K562 (cell line): ENCODE data around the gene COL4A1. TPM values are rescaled to one million over a fixed set of nuclear protein-coding genes. Genes with fewer than 3 reads are reported as not detected.

ENCODE experiments used
- ATAC-seq: fragments of 200-7000 bp; cut with Tn5 transposase; 3 replicates; pipeline ENCODE4 v1.9.1; 2020; ENCODE audit warnings: moderate library complexity
- BruUV-seq: library from RNA; stranded (reverse); fragments of 400-500 nt; replicated peaks from 2 replicates; lab custom pipeline; 2021; lab: Mats Ljungman, UMichigan
- CTCF ChIA-PET: fragments of 300-600 bp; formaldehyde crosslinking; extraction: SDS; loops from one replicate; lab custom pipeline; 2021; ENCODE audit warnings: low intra/inter-chr PET ratio; lab: Yijun Ruan, JAX
- POLR2A ChIA-PET: fragments of 300-600, 350-650 bp; sonication (Branson Sonifier 250); formaldehyde crosslinking; extraction: SDS; loops from one replicate; lab custom pipeline; 2021; ENCODE audit warnings: antibody characterized with exemption, inconsistent platforms; lab: Yijun Ruan, JAX
- DNase-seq, 4 experiments: peaks; one replicate each; pipeline versions ENCODE4 v3.0.0 to v3.0.0-alpha.2; 2011 to 2018; ENCODE audit warnings: low spot score in 3 of 4, mixed read lengths in 3 of 4; ENCODE audit errors: extremely low read depth in 1 of 4
- FAIRE-seq: peaks from 2 replicates; lab custom pipeline; 2011; peaks lifted over from hg19 to GRCh38; lab: Jason Lieb, UNC
- H2AFZ ChIP-seq: 2 replicates; pipeline ENCODE4 v1.6.0; 2011; ENCODE audit warnings: low read depth, low read length, control low read depth, inconsistent platforms
- H3K27ac ChIP-seq: fragments of 200-600 bp; 3 replicates; pipeline ENCODE4 v1.8.0; 2011; ENCODE audit warnings: low read depth, mild to moderate bottlenecking, control low read depth, inconsistent platforms, low read length, moderate library complexity, mixed read lengths; ENCODE audit errors: extremely low read depth
- H3K27me3 ChIP-seq, 2 experiments: fragments of 300-600 bp in 1 of 2; 2 replicates in 1 of 2; 3 replicates in 1 of 2; pipeline versions ENCODE4 v1.6.0 to v1.8.0; 2011; ENCODE audit warnings: inconsistent platforms in 2 of 2, low read length in 2 of 2, mild to moderate bottlenecking in 1 of 2, mixed read lengths in 1 of 2, moderate library complexity in 1 of 2; ENCODE audit not compliant: control insufficient read depth in 2 of 2, insufficient read depth in 2 of 2
- H3K36me3 ChIP-seq: fragments of 300-600 bp; 3 replicates; pipeline ENCODE4 v1.8.0; 2011; ENCODE audit warnings: mild to moderate bottlenecking, low read length, inconsistent platforms; ENCODE audit not compliant: control insufficient read depth, insufficient read depth
- H3K4me1 ChIP-seq, 2 experiments: fragments of 200-600 bp in 1 of 2; replicated peaks in 1 of 2; 2 replicates in 1 of 2; 3 replicates in 1 of 2; pipeline versions ENCODE4 v1.5.1 to v1.8.0; 2011; ENCODE audit warnings: inconsistent platforms in 2 of 2, low read length in 2 of 2, mild to moderate bottlenecking in 1 of 2, mixed read lengths in 1 of 2, moderate library complexity in 1 of 2; ENCODE audit not compliant: control insufficient read depth in 2 of 2, insufficient read depth in 2 of 2
- H3K4me2 ChIP-seq: 2 replicates; pipeline ENCODE4 v1.6.1; 2011; ENCODE audit warnings: low read length, control low read depth, inconsistent platforms, mixed read lengths; ENCODE audit not compliant: insufficient read depth
- H3K4me3 ChIP-seq: fragments of 200-600 bp; sonication (generic), shearing (Covaris generic); 2 replicates; pipeline ENCODE4 v1.5.1; 2016; ENCODE audit warnings: control low read depth, inconsistent platforms
- H3K79me2 ChIP-seq: fragments of 200-600 bp; 3 replicates; pipeline ENCODE4 v1.8.0; 2011; ENCODE audit warnings: low read length, inconsistent platforms; ENCODE audit not compliant: control insufficient read depth, insufficient read depth
- H3K9ac ChIP-seq, 2 experiments: 2 replicates each; pipeline versions ENCODE4 v1.6.0 to v1.6.1; 2011; ENCODE audit warnings: low read depth in 2 of 2, low read length in 2 of 2, control low read depth in 1 of 2, inconsistent platforms in 1 of 2, mild to moderate bottlenecking in 1 of 2, mixed read lengths in 1 of 2; ENCODE audit not compliant: insufficient read depth in 1 of 2
- H3K9me1 ChIP-seq: one replicate; pipeline ENCODE4 v1.6.0; 2011; ENCODE audit warnings: inconsistent platforms, mild to moderate bottlenecking, low read length, moderate library complexity; ENCODE audit not compliant: control insufficient read depth, insufficient read depth
- H3K9me3 ChIP-seq: replicated peaks from 2 replicates; pipeline ENCODE4 v1.5.1; 2011; ENCODE audit warnings: low read depth, low read length, inconsistent platforms; ENCODE audit not compliant: control insufficient read depth, insufficient read depth
- H4K20me1 ChIP-seq: replicated peaks from 2 replicates; pipeline ENCODE4 v1.6.1; 2011; ENCODE audit warnings: low read length, inconsistent platforms, mixed read lengths; ENCODE audit not compliant: control insufficient read depth, insufficient read depth
- DACH1 ChIP-seq: fragments of 450-650 bp; IDR thresholded peaks from 2 replicates; pipeline ENCODE4 v1.6.1; 2018; ENCODE audit not compliant: partially characterized antibody
- FUS ChIP-seq: fragments of 200-400 bp; formaldehyde crosslinking; optimal IDR thresholded peaks from 2 replicates; pipeline ENCODE3; 2017; ENCODE audit warnings: low read depth, low read length
- HNRNPL ChIP-seq: fragments of 200-400 bp; formaldehyde crosslinking; IDR thresholded peaks from 2 replicates; pipeline ENCODE4 v1.6.1; 2017; ENCODE audit warnings: low read depth, mild to moderate bottlenecking, low read length
- NCOR1 ChIP-seq: fragments of 450-650 bp; IDR thresholded peaks from 2 replicates; pipeline ENCODE4 v1.6.1; 2016; ENCODE audit warnings: mild to moderate bottlenecking, moderate library complexity
- PRPF4 ChIP-seq: fragments of 200-400 bp; formaldehyde crosslinking; IDR thresholded peaks from one replicate; pipeline ENCODE4 v1.6.1; 2017; ENCODE audit warnings: low read length, low read depth, mild to moderate bottlenecking; ENCODE audit not compliant: insufficient read depth, poor library complexity, severe bottlenecking
- RFX7 ChIP-seq: fragments of 250-450 bp; sonication (Bioruptor Pico); IDR thresholded peaks from 2 replicates; pipeline ENCODE4 v1.5.1; 2021; ENCODE audit warnings: mild to moderate bottlenecking
- ZBED1 ChIP-seq: IDR thresholded peaks from 2 replicates; pipeline ENCODE4 v1.6.1; 2014
- ZBTB8A ChIP-seq: fragments of 450-650 bp; IDR thresholded peaks from 2 replicates; pipeline ENCODE4 v1.6.1; 2018; ENCODE audit warnings: mild to moderate bottlenecking, moderate library complexity; ENCODE audit not compliant: partially characterized antibody
- WGBS: fragments of 100-300 bp; shearing (Covaris generic); methylation state at CpG from one replicate; pipeline ENCODE4 v1.1.6; 2016; ENCODE audit warnings: low coverage, mixed read lengths; ENCODE audit not compliant: insufficient coverage; ENCODE audit errors: missing lambda C conversion rate; 5-methylcytosine and 5-hydroxymethylcytosine counted together
- in situ Hi-C: fragments of 300-500 bp; cut with MboI; formaldehyde crosslinking; loops from 4 replicates; pipeline ENCODE4 v1.15.0; 2018; ENCODE audit warnings: inconsistent platforms, mixed read lengths
- intact Hi-C: fragments of 100-400 bp; cut with micrococcal nuclease; formaldehyde crosslinking; loops from 2 replicates; pipeline ENCODE4 v1.14.2; 2022
- polyA plus RNA-seq, 8 experiments: library from polyadenylated mRNA; depleted of rRNA in 4 of 8; stranded (reverse) in 5 of 8; unstranded in 3 of 8; fragments of >200 nt; fragmentation: Nextera tagmentation in 2 of 8; fragmentation: Illumina TruSeq in 1 of 8; extraction: Ambion mirVana in 2 of 8; extraction: Trizol in 1 of 8; gene quantifications; 2 replicates each; pipeline versions ENCODE4 v1.2.1 to v1.2.3, GENCODE V29; 2011 to 2014; ENCODE audit warnings: inconsistent platforms in 1 of 8, missing spikeins in 1 of 8
- total RNA-seq, 7 experiments: library from RNA; depleted of rRNA in 6 of 7; stranded (reverse); fragments of >200 nt in 6 of 7; fragmentation: Illumina TruSeq in 2 of 7; extraction: Trizol in 2 of 7; gene quantifications; 2 replicates each; pipeline versions ENCODE4 v1.2.1 to v1.2.3, GENCODE V29; 2011 to 2021; ENCODE audit warnings: low replicate concordance in 1 of 7
- TF ChIP-seq, protein P1 (sequence below), 2 experiments: fragments of 150-350 bp in 1 of 2; IDR thresholded peaks; 2 replicates each; pipeline ENCODE4 v1.6.1; 2012 to 2016; ENCODE audit warnings: low read depth in 2 of 2, low read length in 2 of 2, mild to moderate bottlenecking in 1 of 2, moderate library complexity in 1 of 2
- TF ChIP-seq, protein P2 (sequence below), 2 experiments: fragments of 450-650 bp in 1 of 2; sonication (generic) in 1 of 2; formaldehyde crosslinking; conservative IDR thresholded peaks; 2 replicates each; pipeline versions ENCODE4 v1.4.0 to v1.8.1; 2020 to 2022; ENCODE audit warnings: mild to moderate bottlenecking in 1 of 2, missing genetic modification reagents in 1 of 2
- TF ChIP-seq, protein P3 (sequence below): fragments of 450-650 bp; IDR thresholded peaks from 2 replicates; pipeline ENCODE4 v1.6.1; 2017; ENCODE audit warnings: mild to moderate bottlenecking, moderate library complexity

COL4A1 gene
- total and polyA plus RNA-seq, 9 of the 15 experiments (the other 6 are each of a cell fraction or from before 2014, with no cell fraction given) = 0.35 TPM; not detected in 8

GRCh38 chr13:110227416-110227815, 79.5 kb downstream of the COL4A1 start:
- POLR2A ChIA-PET = no interaction called here
- Histone ChIP-seq H3K4me3 (no peak overlapping the region), H3K4me2 (no peak overlapping the region), H3K36me3 (no peaks in the 10 kb centered on the region), H3K27ac (no peak overlapping the region), H4K20me1 (no peaks in the 10 kb centered on the region), H3K79me2 (no peaks in the 10 kb centered on the region), H3K9me1 (no peaks in the 10 kb centered on the region), H3K27me3 (peaks cover 2 to 20% of the 10 kb centered on the region in 2 experiments; a peak in 2 of 5 replicates), H2AFZ (no peak overlapping the region), H3K9ac (no peak overlapping the region), H3K4me1 (no peaks in the 10 kb centered on the region), H3K9me3 (no peaks in the 10 kb centered on the region)
- in situ Hi-C loops = no loop called here
- DNase-seq (no peak), ATAC-seq (no peak), FAIRE-seq (no peak)
- CTCF ChIA-PET = no interaction called here
- intact Hi-C loops = no loop called here
- TF ChIP-seq HNRNPL (no peak), DACH1 (no peak), RFX7 (no peak), ZBED1 (no peak), PRPF4 (no peak), ZBTB8A (no peak), NCOR1 (no peak), FUS (no peak)
- TF ChIP-seq, protein P1, sequence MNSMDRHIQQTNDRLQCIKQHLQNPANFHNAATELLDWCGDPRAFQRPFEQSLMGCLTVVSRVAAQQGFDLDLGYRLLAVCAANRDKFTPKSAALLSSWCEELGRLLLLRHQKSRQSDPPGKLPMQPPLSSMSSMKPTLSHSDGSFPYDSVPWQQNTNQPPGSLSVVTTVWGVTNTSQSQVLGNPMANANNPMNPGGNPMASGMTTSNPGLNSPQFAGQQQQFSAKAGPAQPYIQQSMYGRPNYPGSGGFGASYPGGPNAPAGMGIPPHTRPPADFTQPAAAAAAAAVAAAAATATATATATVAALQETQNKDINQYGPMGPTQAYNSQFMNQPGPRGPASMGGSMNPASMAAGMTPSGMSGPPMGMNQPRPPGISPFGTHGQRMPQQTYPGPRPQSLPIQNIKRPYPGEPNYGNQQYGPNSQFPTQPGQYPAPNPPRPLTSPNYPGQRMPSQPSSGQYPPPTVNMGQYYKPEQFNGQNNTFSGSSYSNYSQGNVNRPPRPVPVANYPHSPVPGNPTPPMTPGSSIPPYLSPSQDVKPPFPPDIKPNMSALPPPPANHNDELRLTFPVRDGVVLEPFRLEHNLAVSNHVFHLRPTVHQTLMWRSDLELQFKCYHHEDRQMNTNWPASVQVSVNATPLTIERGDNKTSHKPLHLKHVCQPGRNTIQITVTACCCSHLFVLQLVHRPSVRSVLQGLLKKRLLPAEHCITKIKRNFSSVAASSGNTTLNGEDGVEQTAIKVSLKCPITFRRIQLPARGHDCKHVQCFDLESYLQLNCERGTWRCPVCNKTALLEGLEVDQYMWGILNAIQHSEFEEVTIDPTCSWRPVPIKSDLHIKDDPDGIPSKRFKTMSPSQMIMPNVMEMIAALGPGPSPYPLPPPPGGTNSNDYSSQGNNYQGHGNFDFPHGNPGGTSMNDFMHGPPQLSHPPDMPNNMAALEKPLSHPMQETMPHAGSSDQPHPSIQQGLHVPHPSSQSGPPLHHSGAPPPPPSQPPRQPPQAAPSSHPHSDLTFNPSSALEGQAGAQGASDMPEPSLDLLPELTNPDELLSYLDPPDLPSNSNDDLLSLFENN (IDR thresholded peaks at IDR 0.05; ENCODE audit: low read depth in 2 of 2, low read length in 2 of 2) = no peak
- TF ChIP-seq, protein P2, sequence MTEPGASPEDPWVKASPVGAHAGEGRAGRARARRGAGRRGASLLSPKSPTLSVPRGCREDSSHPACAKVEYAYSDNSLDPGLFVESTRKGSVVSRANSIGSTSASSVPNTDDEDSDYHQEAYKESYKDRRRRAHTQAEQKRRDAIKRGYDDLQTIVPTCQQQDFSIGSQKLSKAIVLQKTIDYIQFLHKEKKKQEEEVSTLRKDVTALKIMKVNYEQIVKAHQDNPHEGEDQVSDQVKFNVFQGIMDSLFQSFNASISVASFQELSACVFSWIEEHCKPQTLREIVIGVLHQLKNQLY (CRISPR knock-in tag; conservative IDR thresholded peaks at IDR 0.05) = no peak
- TF ChIP-seq, protein P3, sequence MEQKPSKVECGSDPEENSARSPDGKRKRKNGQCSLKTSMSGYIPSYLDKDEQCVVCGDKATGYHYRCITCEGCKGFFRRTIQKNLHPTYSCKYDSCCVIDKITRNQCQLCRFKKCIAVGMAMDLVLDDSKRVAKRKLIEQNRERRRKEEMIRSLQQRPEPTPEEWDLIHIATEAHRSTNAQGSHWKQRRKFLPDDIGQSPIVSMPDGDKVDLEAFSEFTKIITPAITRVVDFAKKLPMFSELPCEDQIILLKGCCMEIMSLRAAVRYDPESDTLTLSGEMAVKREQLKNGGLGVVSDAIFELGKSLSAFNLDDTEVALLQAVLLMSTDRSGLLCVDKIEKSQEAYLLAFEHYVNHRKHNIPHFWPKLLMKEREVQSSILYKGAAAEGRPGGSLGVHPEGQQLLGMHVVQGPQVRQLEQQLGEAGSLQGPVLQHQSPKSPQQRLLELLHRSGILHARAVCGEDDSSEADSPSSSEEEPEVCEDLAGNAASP = no peak
- WGBS = 0% methylated on average over 2 of the region's 3 CpGs
- no TSS peak for BruUV-seq
